ENCODE results near the gene SLC8A1. TPM values are rescaled to one million over a fixed set of nuclear protein-coding genes. Genes with fewer than 3 reads are reported as not detected.

SLC8A1 gene
- total RNA-seq, 4 donors from 2014 or later = 8.1 to 22.9 (median 9.3) TPM

DNA sequence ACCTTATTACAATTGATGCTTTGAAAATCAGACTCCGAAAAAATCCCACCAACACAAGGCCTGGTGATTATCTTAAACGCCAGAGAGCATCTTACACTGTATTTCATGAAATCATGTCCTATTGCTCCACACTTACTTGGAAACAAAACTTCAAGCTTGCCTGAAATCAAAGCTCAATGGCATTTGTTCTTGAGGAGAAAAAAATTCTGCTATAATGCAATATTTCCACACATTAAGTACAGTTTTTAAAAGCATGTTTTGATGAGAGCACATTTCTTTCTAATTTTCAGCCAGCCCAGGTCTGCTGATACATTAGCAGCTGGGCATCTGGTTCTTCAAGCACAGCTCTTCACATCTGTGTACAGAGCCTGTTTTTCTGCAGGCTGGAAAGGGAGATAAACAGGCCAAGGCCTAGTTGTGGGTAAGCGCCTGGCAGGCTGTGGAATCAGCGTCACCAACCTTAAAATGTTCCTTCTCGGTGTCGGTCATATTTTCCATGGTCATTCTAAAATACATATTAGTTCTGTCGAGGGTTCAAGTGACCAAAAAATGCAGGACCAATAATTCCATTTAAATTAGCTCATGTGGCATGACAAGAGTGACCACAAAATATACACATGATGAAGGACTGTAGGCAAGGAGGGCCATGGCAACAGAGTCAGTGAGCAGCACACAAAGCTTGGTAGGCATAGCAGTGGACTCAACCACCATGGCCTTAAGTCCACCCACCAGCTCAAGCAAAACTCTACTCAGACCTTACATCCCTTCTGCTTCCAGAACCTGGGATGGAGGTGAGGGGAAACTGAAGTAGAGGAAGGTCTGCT lies 20.9 kb downstream of the SLC8A1 start:
- no peak overlapping the region for H3K4me3 ChIP-seq
- H3K27me3 ChIP-seq = no peaks in the 10 kb centered on the region
- no peak for DNase-seq (ENCODE audit: low spot score in 2 of 2)
- H3K4me1 ChIP-seq = peaks cover 0 to 9% (median 0%) of the 10 kb centered on the region in 4 donors
- TF ChIP-seq POLR2A (IDR thresholded peaks at IDR 0.05) = no peak
- TF ChIP-seq, protein P1, sequence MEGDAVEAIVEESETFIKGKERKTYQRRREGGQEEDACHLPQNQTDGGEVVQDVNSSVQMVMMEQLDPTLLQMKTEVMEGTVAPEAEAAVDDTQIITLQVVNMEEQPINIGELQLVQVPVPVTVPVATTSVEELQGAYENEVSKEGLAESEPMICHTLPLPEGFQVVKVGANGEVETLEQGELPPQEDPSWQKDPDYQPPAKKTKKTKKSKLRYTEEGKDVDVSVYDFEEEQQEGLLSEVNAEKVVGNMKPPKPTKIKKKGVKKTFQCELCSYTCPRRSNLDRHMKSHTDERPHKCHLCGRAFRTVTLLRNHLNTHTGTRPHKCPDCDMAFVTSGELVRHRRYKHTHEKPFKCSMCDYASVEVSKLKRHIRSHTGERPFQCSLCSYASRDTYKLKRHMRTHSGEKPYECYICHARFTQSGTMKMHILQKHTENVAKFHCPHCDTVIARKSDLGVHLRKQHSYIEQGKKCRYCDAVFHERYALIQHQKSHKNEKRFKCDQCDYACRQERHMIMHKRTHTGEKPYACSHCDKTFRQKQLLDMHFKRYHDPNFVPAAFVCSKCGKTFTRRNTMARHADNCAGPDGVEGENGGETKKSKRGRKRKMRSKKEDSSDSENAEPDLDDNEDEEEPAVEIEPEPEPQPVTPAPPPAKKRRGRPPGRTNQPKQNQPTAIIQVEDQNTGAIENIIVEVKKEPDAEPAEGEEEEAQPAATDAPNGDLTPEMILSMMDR (IDR thresholded peaks at IDR 0.05) = no peak
- no peak for TF ChIP-seq EP300 (IDR thresholded peaks at IDR 0.05)
- H3K27ac ChIP-seq = no peak overlapping the region
- 90% methylated on average over 7 of the region's 7 CpGs for WGBS, 2 donors
- no peaks in the 10 kb centered on the region for H3K9me3 ChIP-seq
- H3K36me3 ChIP-seq = no peaks in the 10 kb centered on the region

DNA sequence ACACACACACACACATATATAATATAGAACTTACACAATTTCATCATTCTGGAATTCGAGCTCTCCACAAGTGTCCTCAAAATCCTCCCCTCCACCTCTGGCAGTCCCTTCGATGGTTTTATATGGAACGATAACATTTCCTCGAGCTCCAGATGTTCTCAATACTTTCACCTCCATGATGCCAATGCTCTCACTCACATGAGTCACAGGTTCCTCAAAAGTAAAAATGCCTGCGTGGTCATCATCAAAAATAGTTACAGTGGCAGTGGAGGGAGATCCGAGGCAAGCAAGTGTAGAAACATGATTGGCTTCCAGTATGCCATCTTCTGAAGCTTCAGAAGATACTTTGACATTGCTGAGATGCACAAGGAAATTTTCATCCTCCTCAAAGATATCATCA lies 23.5 kb downstream of the SLC8A1 start:
- no peak for DNase-seq (ENCODE audit: low spot score in 2 of 2)

DNA sequence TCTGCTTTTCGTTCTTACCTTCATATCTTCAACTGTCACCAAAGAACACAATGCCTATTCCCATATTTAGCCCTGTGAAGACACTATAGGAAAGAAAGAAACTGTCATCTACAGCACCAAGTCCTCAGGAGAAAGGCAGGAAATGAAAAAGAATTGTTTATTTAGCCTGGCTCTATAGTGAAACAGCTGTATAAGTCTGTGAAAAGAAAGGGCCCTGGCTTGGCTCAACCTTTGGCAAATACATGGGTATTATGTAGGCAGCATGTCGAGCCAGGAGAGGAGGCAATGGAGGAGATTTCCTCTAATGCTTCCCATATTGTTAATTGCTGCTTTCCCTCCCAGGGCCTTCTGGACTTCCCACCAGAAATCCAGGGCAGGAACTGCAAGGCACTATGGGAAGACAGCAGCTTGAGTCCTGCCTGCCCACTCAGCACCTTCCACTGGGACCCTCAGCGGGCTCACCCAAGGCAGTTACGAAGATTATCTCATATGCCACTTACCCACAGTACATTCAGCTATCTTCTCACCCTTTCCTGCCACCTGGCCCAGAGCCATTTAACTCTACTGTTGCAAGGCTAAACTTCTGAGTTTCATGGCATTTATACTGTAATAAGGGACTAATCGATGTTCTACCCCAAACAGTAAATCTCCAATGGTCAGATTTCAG lies 30.1 kb downstream of the SLC8A1 start:
- no peak for DNase-seq (ENCODE audit: low spot score in 2 of 2)
- Histone ChIP-seq H3K36me3 (no peaks in the 10 kb centered on the region), H3K4me3 (no peak overlapping the region), H3K4me1 (no peaks in the 10 kb centered on the region), H3K9me3 (no peaks in the 10 kb centered on the region), H3K27ac (no peak overlapping the region), H3K27me3 (no peaks in the 10 kb centered on the region)
- WGBS, 2 donors = 81 to 85% methylated on average over 5 of the region's 5 CpGs
- TF ChIP-seq POLR2A (IDR thresholded peaks at IDR 0.05) = no peak
- TF ChIP-seq EP300 (IDR thresholded peaks at IDR 0.05) = no peak
- TF ChIP-seq, protein P1 (IDR thresholded peaks at IDR 0.05) = no peak

More for the DNA sequence above, 23.5 kb downstream of the SLC8A1 start:
- Histone ChIP-seq H3K4me3 (no peak overlapping the region), H3K27ac (no peak overlapping the region), H3K36me3 (no peaks in the 10 kb centered on the region), H3K27me3 (no peaks in the 10 kb centered on the region), H3K9me3 (no peaks in the 10 kb centered on the region), H3K4me1 (peaks cover 0 to 7% (median 0%) of the 10 kb centered on the region in 4 donors)
- TF ChIP-seq POLR2A (IDR thresholded peaks at IDR 0.05) (no peak), EP300 (IDR thresholded peaks at IDR 0.05) (no peak)
- TF ChIP-seq, protein P1 (IDR thresholded peaks at IDR 0.05) = no peak
- WGBS, 2 donors = 89 to 91% methylated on average over 6 of the region's 6 CpGs

DNA sequence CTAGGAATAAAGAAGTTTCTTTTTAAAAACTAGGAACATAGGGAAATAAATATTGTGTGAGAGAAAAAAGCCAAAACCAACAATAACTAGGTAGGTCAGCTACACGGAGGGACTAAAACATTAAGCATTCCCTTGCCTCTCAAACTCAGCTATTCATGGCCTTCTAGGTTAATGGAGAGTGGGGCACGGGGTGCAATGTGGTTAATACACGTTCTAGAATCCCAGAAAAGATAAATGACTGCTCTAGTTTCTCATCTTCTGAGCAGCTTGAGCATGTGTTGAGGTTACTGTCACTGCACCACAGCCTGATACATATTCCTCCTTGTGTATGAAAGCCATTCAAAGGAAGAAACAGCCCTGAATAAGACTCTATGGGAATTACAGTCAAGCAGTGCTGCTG lies 31.4 kb downstream of the SLC8A1 start:
- no peaks in the 10 kb centered on the region for H3K4me1 ChIP-seq

More for the DNA sequence above, 31.4 kb downstream of the SLC8A1 start:
- Histone ChIP-seq H3K27ac (peak overlapping the region in 1 of 4 donors; percentile 3), H3K9me3 (no peaks in the 10 kb centered on the region), H3K36me3 (no peaks in the 10 kb centered on the region), H3K4me3 (no peak overlapping the region), H3K27me3 (no peaks in the 10 kb centered on the region)
- WGBS, 2 donors = 28 to 30% methylated on average over 3 of the region's 3 CpGs
- no peak for DNase-seq (ENCODE audit: low spot score in 2 of 2)
- TF ChIP-seq POLR2A (IDR thresholded peaks at IDR 0.05) = no peak
- TF ChIP-seq, protein P1 (IDR thresholded peaks at IDR 0.05) = no peak
- no peak for TF ChIP-seq EP300 (IDR thresholded peaks at IDR 0.05)

Measured in tibial nerve (tissue), 4 donors.